A673 (cell line): Measurements from ENCODE around the gene ESPN.

Experiments used
- CTCF ChIP-seq: fragments of 300-800, 200-600 bp; sonication (generic); conservative IDR thresholded peaks from 2 replicates; pipeline ENCODE4 v1.5.1; 2017; ENCODE audit warnings: low read depth, mild to moderate bottlenecking, antibody characterized with exemption, low read length, moderate library complexity, mixed read lengths
- EZH2 ChIP-seq: fragments of 200-600 bp; sonication (generic); IDR thresholded peaks from 2 replicates; pipeline ENCODE4 v1.6.1; 2017; ENCODE audit warnings: borderline replicate concordance, low read depth, mild to moderate bottlenecking, mixed read lengths, antibody characterized with exemption, low read length; ENCODE audit not compliant: poor library complexity, severe bottlenecking

DNA sequence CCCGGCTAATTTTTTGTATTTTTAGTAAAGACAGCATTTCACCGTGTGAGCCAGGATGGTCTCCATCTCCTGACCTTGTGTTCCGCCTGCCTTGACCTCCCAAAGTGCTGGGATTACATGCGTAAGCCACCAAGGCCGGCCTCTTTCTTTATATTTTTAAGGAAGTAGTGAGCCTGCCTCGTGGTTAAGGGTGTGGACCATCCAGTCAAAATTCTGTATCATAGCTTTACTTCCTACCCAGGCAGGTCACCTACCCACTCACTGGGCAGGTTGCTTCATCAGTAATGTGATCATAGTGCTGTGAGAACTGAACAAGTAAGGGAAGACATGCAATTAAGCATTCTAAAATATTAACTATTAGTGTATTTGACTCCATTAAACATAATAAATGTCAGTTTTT is 22.9 kb upstream of the ESPN start:
- TF ChIP-seq CTCF (no peak), EZH2 (no peak)
